Neuronal stem cell (in vitro differentiated cells): ENCODE measurements around the gene RSAD2.

Experiments
- DNase-seq: peaks from one replicate; pipeline ENCODE4 v3.0.0-alpha.2; 2013; ENCODE audit warnings: low spot score
- H2AFZ ChIP-seq: one replicate; pipeline ENCODE4 v1.6.1; 2013; ENCODE audit warnings: mild to moderate bottlenecking, low read length, inconsistent platforms
- H2AK5ac ChIP-seq: 2 replicates; pipeline ENCODE4 v1.6.1; 2013; ENCODE audit warnings: low read depth, mild to moderate bottlenecking, inconsistent platforms, low read length, moderate library complexity, mixed read lengths
- H2BK120ac ChIP-seq: 2 replicates; pipeline ENCODE4 v1.6.1; 2013; ENCODE audit warnings: low read depth, mild to moderate bottlenecking, inconsistent platforms, low read length, moderate library complexity, mixed read lengths
- H2BK12ac ChIP-seq: one replicate; pipeline ENCODE4 v1.6.1; 2013; ENCODE audit warnings: low read length, inconsistent platforms
- H2BK15ac ChIP-seq: 2 replicates; pipeline ENCODE4 v1.6.1; 2013; ENCODE audit warnings: mild to moderate bottlenecking, low read length, inconsistent platforms, mixed read lengths
- H2BK5ac ChIP-seq: one replicate; pipeline ENCODE4 v1.6.1; 2013; ENCODE audit warnings: inconsistent platforms, mild to moderate bottlenecking, low read length, moderate library complexity
- H3K14ac ChIP-seq: one replicate; pipeline ENCODE4 v1.6.1; 2013; ENCODE audit warnings: low read length, inconsistent platforms
- H3K18ac ChIP-seq: 2 replicates; pipeline ENCODE4 v1.6.1; 2013; ENCODE audit warnings: low read length, inconsistent platforms
- H3K23ac ChIP-seq: 2 replicates; pipeline ENCODE4 v1.6.1; 2013; ENCODE audit warnings: low read depth, mild to moderate bottlenecking, mixed read lengths, low read length, inconsistent platforms; ENCODE audit not compliant: poor library complexity
- H3K27ac ChIP-seq: replicated peaks from 3 replicates; pipeline ENCODE4 v1.5.1; 2013; ENCODE audit warnings: low read length, inconsistent platforms
- H3K27me3 ChIP-seq, 3 experiments: 2 replicates each; pipeline ENCODE4 v1.6.1; 2013; ENCODE audit warnings: low read length in 3 of 3, mild to moderate bottlenecking in 2 of 3, inconsistent platforms in 1 of 3, low read depth in 1 of 3, mixed read lengths in 1 of 3, moderate library complexity in 1 of 3; ENCODE audit not compliant: control insufficient read depth in 3 of 3, insufficient read depth in 3 of 3
- H3K36me3 ChIP-seq, 2 donors: replicated peaks in 1 of 2; 2 replicates each; pipeline ENCODE4 v1.6.1; 2013; ENCODE audit warnings: low read length in 2 of 2; ENCODE audit not compliant: control insufficient read depth in 2 of 2, insufficient read depth in 2 of 2
- H3K4ac ChIP-seq: 2 replicates; pipeline ENCODE4 v1.6.1; 2013; ENCODE audit warnings: inconsistent platforms, mild to moderate bottlenecking, low read length, moderate library complexity
- H3K4me1 ChIP-seq, 2 donors: 1 replicate in 1 of 2; 2 replicates in 1 of 2; pipeline ENCODE4 v1.6.1; 2013; ENCODE audit warnings: low read length in 2 of 2, low read depth in 1 of 2; ENCODE audit not compliant: control insufficient read depth in 2 of 2, insufficient read depth in 1 of 2
- H3K4me2 ChIP-seq: one replicate; pipeline ENCODE4 v1.6.1; 2013; ENCODE audit warnings: mild to moderate bottlenecking, low read length, inconsistent platforms; ENCODE audit not compliant: insufficient read depth, poor library complexity, severe bottlenecking
- H3K4me3 ChIP-seq, 2 donors: 2 replicates each; pipeline ENCODE4 v1.5.1; 2013; ENCODE audit warnings: low read length in 2 of 2, mild to moderate bottlenecking in 2 of 2, inconsistent platforms in 1 of 2, moderate library complexity in 1 of 2
- H3K79me1 ChIP-seq: one replicate; pipeline ENCODE4 v1.6.1; 2013; ENCODE audit warnings: low read depth, mild to moderate bottlenecking, inconsistent platforms, low read length, moderate library complexity
- H3K9ac ChIP-seq: one replicate; pipeline ENCODE4 v1.6.1; 2013; ENCODE audit warnings: mild to moderate bottlenecking, low read depth, low read length, inconsistent platforms; ENCODE audit not compliant: poor library complexity
- H3K9me3 ChIP-seq, 2 donors: replicated peaks in 1 of 2; 2 replicates each; pipeline versions ENCODE3 to v1.6.1; 2013; ENCODE audit warnings: low read length in 2 of 2, mild to moderate bottlenecking in 2 of 2, inconsistent platforms in 1 of 2, low read depth in 1 of 2, mixed read lengths in 1 of 2, moderate library complexity in 1 of 2; ENCODE audit not compliant: control insufficient read depth in 2 of 2, insufficient read depth in 1 of 2
- H4K8ac ChIP-seq: one replicate; pipeline ENCODE4 v1.6.1; 2013; ENCODE audit warnings: low read depth, mild to moderate bottlenecking, inconsistent platforms, low read length, moderate library complexity
- H4K91ac ChIP-seq: one replicate; pipeline ENCODE4 v1.6.1; 2013; ENCODE audit warnings: low read length, low read depth, mild to moderate bottlenecking, inconsistent platforms; ENCODE audit not compliant: poor library complexity
- WGBS, 2 donors: extraction: QIAGEN DNeasy Blood & Tissue Kit; methylation state at CpG; one replicate each; pipeline ENCODE4 v1.1.7; 2013; ENCODE audit warnings: missing lambda C conversion rate in 2 of 2, mixed read lengths in 1 of 2; ENCODE audit not compliant: insufficient read length in 2 of 2, insufficient replicate concordance in 1 of 2; ENCODE audit errors: extremely low coverage in 2 of 2; 5-methylcytosine and 5-hydroxymethylcytosine counted together

The RSAD2 gene

DNA sequence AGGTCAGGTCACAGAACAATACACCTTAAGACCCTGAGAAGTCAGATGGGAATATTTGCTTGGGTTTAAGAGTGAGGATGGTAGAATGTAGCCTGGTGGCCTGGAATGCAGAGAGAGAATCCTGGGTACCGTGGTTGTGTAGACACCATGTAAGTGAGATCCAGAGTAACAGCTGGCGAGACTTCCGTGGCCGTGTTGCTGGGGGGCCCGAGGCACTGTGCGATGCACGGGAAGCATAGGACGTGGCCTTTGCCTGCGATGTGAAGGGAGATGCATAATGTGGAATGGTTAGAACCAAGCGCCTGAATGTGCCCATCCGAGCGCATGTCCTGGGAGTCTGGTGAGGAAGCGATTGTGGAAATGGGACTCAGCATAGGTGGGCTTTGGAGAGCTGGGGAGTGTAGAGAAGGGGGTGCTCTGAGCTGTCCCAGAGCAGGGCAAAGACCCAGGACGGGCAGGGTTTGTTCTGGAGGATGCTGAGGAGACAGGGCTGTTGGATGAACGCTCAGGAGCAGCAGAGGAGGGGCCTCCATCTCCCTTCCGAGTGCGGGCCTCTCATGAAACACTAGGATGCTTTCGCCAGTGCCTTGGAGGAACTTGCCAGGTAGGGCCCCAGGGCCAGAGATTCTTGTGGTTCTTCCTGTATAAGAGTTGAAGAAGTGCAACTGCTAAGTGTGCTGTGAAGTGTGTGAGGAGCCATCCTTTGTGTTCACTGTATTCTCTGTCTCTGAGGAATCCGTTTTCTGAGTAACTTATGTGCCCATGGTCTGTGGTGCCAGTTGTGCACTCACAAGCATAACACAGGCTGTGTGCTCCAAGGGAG lies 46.7 kb downstream of the RSAD2 start:
- H3K36me3 ChIP-seq = peaks cover 10 to 39% of the 10 kb centered on the region in 2 donors
- H4K91ac ChIP-seq = no peak overlapping the region
- no peak overlapping the region for H3K4me2 ChIP-seq
- H3K9ac ChIP-seq = no peak overlapping the region
- H2BK5ac ChIP-seq = no peak overlapping the region
- H3K18ac ChIP-seq = peak overlapping the region; percentile 67
- H3K79me1 ChIP-seq = peaks cover 35% of the 10 kb centered on the region
- WGBS, 2 donors = no CpG with 5 or more reads among the region's 19 CpGs
- peaks cover 0 to 24% of the 10 kb centered on the region in 2 donors for H3K4me1 ChIP-seq
- no peaks in the 10 kb centered on the region for H3K9me3 ChIP-seq
- H4K8ac ChIP-seq = no peak overlapping the region
- H3K27ac ChIP-seq = no peak overlapping the region
- no peaks in the 10 kb centered on the region for H3K27me3 ChIP-seq
- no peak overlapping the region for H3K4ac ChIP-seq
- H2BK120ac ChIP-seq = no peak overlapping the region
- H2BK12ac ChIP-seq = no peak overlapping the region
- no peak overlapping the region for H2BK15ac ChIP-seq
- H3K23ac ChIP-seq = no peak overlapping the region
- H2AK5ac ChIP-seq = no peak overlapping the region
- no peak overlapping the region for H2AFZ ChIP-seq
- H3K4me3 ChIP-seq = no peak overlapping the region
- no peak overlapping the region for H3K14ac ChIP-seq
- no peak for DNase-seq

DNA sequence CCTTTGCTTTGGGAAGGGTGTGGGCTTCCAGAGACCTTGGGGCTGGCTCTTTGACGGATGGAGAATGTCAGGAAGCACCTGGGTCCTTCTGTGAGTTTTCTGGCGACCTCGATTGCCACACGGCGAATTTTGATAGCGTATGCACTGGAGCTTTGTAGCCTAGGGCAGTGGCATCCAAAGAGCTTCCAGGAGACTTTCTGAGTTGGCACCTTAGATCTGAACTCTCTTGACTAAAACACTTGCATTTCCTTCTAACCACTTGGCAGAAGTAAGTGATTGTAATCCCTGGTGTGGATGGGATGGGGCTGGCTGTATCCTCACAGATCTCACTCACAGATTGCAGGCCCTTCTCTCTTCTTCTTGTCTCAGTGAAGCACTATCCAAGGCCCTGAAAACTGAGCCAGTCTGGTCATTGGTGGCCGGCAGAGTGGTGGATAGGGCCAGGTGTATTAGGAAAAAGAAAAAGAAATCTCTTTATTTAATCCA lies 47.4 kb downstream of the RSAD2 start:
- Histone ChIP-seq H3K4me3 (no peak overlapping the region), H3K18ac (peak overlapping the region; percentile 67), H4K91ac (no peak overlapping the region), H3K27me3 (no peaks in the 10 kb centered on the region), H3K79me1 (peaks cover 32% of the 10 kb centered on the region), H2AK5ac (no peak overlapping the region), H3K9ac (no peak overlapping the region), H3K36me3 (peaks cover 10 to 36% of the 10 kb centered on the region in 2 donors), H2BK15ac (no peak overlapping the region), H2BK120ac (no peak overlapping the region), H3K4me2 (no peak overlapping the region), H2AFZ (no peak overlapping the region), H3K14ac (no peak overlapping the region), H3K4me1 (peaks cover 0 to 20% of the 10 kb centered on the region in 2 donors), H2BK12ac (no peak overlapping the region), H3K4ac (no peak overlapping the region), H3K9me3 (no peaks in the 10 kb centered on the region), H3K23ac (no peak overlapping the region), H4K8ac (no peak overlapping the region), H2BK5ac (no peak overlapping the region), H3K27ac (no peak overlapping the region)
- DNase-seq = no peak
- no CpG with 5 or more reads among the region's 7 CpGs for WGBS, 2 donors

DNA sequence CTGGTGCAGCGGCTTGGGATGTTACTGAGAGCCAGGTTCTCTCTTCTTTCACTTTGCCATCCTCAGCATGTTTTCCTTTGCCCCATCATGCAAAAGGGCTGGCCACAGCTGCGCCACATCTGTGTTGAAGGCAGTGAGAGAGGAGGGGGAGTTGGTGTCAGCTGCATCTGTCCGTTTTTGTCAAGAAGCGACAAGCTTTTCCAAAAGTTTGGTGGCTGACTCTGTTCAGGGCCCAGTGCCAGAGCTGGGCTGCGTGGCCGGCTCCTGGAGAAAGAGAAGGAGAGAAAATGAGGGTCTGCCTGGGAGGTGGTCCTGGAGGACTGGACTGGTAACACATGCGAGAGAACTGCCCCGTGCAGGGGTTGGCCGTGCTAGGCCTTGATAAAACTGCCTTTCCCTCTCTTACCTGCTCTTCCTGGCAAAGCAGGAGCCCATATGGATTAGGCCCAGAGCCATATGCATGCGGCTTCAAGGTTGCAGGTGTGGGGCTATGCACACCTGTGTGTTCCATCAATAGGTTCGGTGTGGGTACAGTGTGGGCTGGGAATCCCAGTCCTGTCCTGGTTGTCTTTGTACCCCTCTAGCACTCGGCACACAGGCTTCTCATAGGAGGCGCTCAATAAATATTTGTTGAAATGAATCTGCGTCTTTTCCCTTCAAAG lies 48.6 kb downstream of the RSAD2 start:
- Histone ChIP-seq H3K4me1 (peaks cover 3 to 14% of the 10 kb centered on the region in 2 donors), H3K36me3 (peaks cover 10 to 32% of the 10 kb centered on the region in 2 donors), H3K9me3 (no peaks in the 10 kb centered on the region), H3K4ac (no peak overlapping the region), H2BK5ac (no peak overlapping the region), H2BK120ac (no peak overlapping the region), H3K79me1 (peaks cover 31% of the 10 kb centered on the region), H3K9ac (no peak overlapping the region), H2AFZ (no peak overlapping the region), H2BK15ac (no peak overlapping the region), H3K4me2 (no peak overlapping the region), H3K14ac (no peak overlapping the region), H3K18ac (no peak overlapping the region), H4K8ac (no peak overlapping the region), H3K23ac (no peak overlapping the region), H3K27me3 (no peaks in the 10 kb centered on the region), H2BK12ac (no peak overlapping the region), H3K4me3 (no peak overlapping the region), H2AK5ac (no peak overlapping the region), H3K27ac (no peak overlapping the region), H4K91ac (no peak overlapping the region)
- DNase-seq = no peak
- WGBS, 2 donors = no CpG with 5 or more reads among the region's 14 CpGs

DNA sequence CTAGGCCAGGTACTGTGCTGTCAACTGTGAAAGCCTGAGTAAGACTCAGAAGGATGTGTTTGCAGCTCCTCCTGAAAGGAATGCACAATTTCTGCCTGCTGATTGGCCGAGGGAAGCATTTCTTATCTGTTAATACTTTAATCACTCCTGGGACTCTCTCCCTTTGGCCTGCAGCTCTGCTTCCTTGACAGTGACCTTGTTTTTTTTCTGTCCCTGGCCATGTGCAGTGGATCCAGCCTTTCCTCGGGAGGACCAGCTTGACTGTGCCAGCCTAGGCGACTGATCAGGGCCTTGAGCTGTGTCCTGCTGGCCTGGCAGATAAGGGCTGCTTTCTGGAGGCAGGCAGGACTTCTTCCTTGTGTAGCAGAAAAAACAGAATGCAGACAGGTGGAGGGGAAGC lies 49.6 kb downstream of the RSAD2 start:
- H3K36me3 ChIP-seq = peaks cover 8 to 29% of the 10 kb centered on the region in 2 donors
- no peak overlapping the region for H3K27ac ChIP-seq
- H3K4me3 ChIP-seq = no peak overlapping the region
- no peak overlapping the region for H2BK120ac ChIP-seq
- no peak overlapping the region for H2BK12ac ChIP-seq
- no peak overlapping the region for H3K18ac ChIP-seq
- H3K4me1 ChIP-seq = peaks cover 3 to 6% of the 10 kb centered on the region in 2 donors
- H3K79me1 ChIP-seq = peaks cover 25% of the 10 kb centered on the region
- no peak overlapping the region for H4K91ac ChIP-seq
- H3K23ac ChIP-seq = no peak overlapping the region
- H2BK5ac ChIP-seq = no peak overlapping the region
- no peak overlapping the region for H2AK5ac ChIP-seq
- H4K8ac ChIP-seq = no peak overlapping the region
- no CpG with 5 or more reads among the region's 3 CpGs for WGBS, 2 donors
- H3K4me2 ChIP-seq = no peak overlapping the region
- no peak overlapping the region for H2AFZ ChIP-seq
- no peaks in the 10 kb centered on the region for H3K27me3 ChIP-seq
- H3K4ac ChIP-seq = no peak overlapping the region
- H2BK15ac ChIP-seq = no peak overlapping the region
- peaks cover 0 to 5% of the 10 kb centered on the region in 2 donors for H3K9me3 ChIP-seq
- no peak for DNase-seq
- no peak overlapping the region for H3K9ac ChIP-seq
- H3K14ac ChIP-seq = no peak overlapping the region
